Mucosa of descending colon (tissue), 3 donors: ENCODE results near the gene RAP1GAP. TPM values are rescaled to one million over a fixed set of nuclear protein-coding genes. Genes with fewer than 3 reads are reported as not detected.

ENCODE experiments used
- ATAC-seq: fragments of 200-7000 bp; cut with Tn5 transposase; one replicate; pipeline ENCODE4 v1.9.1; 2020; ENCODE audit warnings: mild to moderate bottlenecking, moderate library complexity
- DNase-seq, 3 donors: peaks; one replicate each; pipeline ENCODE4 v3.0.0-alpha.2; 2020
- H3K36me3 ChIP-seq: fragments of 200-600 bp; one replicate; pipeline ENCODE4 v1.8.0; 2021; ENCODE audit warnings: low read depth, mild to moderate bottlenecking
- H3K4me1 ChIP-seq: fragments of 200-600 bp; one replicate; pipeline ENCODE4 v1.8.0; 2021; ENCODE audit warnings: low read depth, mild to moderate bottlenecking
- H3K4me3 ChIP-seq: fragments of 200-600 bp; one replicate; pipeline ENCODE4 v1.8.0; 2021; ENCODE audit warnings: mild to moderate bottlenecking
- H3K9me3 ChIP-seq: fragments of 200-600 bp; one replicate; pipeline ENCODE4 v1.8.0; 2021; ENCODE audit warnings: mild to moderate bottlenecking
- CTCF ChIP-seq: fragments of 200-600 bp; IDR thresholded peaks from one replicate; pipeline ENCODE4 v1.8.0; 2022; ENCODE audit warnings: antibody characterized with exemption, mild to moderate bottlenecking
- intact Hi-C, 2 donors: fragments of 100-400 bp; cut with DNase I in 1 of 2; cut with micrococcal nuclease in 1 of 2; formaldehyde crosslinking; loops; one replicate each; pipeline versions ENCODE4 v1.11.0 to v1.11.1; 2022; cut with DNase I, micrococcal nuclease
- total RNA-seq, 3 donors: library from RNA; stranded (reverse); fragmentation: NEBNext Ultra II Directional in 2 of 3; extraction: Animal tissue kit (Norgen Biotek cat#: 25700) in 2 of 3; gene quantifications; one replicate each; pipeline versions ENCODE4 v1.2.1 to v1.2.4, GENCODE V29; 2021 to 2023
- donor health status: DM: no; HTN: no; CAD: no; lungs with moderate emphysema.
- donor health status: DM: no; HTN: no; CAD: no.
- donor health status: DM: no; HTN: yes; CAD: no.

Gene RAP1GAP
- total RNA-seq, 3 donors from 2014 or later, result 15.7 to 59.6 (median 43.0) TPM

- DNase-seq (no peak), ATAC-seq (no peak)
- TF ChIP-seq CTCF, result no peak
- no peaks in the 10 kb centered on the region for H3K4me1 ChIP-seq
- H3K9me3 ChIP-seq, result no peaks in the 10 kb centered on the region
- H3K4me3 ChIP-seq, result no peak overlapping the region
- no peaks in the 10 kb centered on the region for H3K36me3 ChIP-seq
- intact Hi-C loops, result no loop called here
Measured at GRCh38 chr1:21687081-21687529, 17.9 kb upstream of the RAP1GAP start.

- Histone ChIP-seq H3K4me3 (no peak overlapping the region), H3K9me3 (no peaks in the 10 kb centered on the region), H3K36me3 (no peaks in the 10 kb centered on the region), H3K4me1 (no peaks in the 10 kb centered on the region)
- intact Hi-C loops, result no loop called here
- DNase-seq, result no peak
- ATAC-seq, result no peak
- no peak for TF ChIP-seq CTCF
Measured at GRCh38 chr1:21685946-21686678, 17.0 kb upstream of the RAP1GAP start.

- no peaks in the 10 kb centered on the region for H3K36me3 ChIP-seq
- TF ChIP-seq CTCF, result no peak
- no peak for DNase-seq
Measured at GRCh38 chr1:21681426-21681825, 12.3 kb upstream of the RAP1GAP start.

GRCh38 chr1:21680918-21681317, 11.8 kb upstream of the RAP1GAP start:
- H3K36me3 ChIP-seq, result no peaks in the 10 kb centered on the region
- ATAC-seq (no peak), DNase-seq (no peak)
- intact Hi-C loops, result no loop called here
- H3K4me3 ChIP-seq, result no peak overlapping the region
- no peak for TF ChIP-seq CTCF
- H3K9me3 ChIP-seq, result no peaks in the 10 kb centered on the region
- no peaks in the 10 kb centered on the region for H3K4me1 ChIP-seq

More at GRCh38 chr1:21681426-21681825, 12.3 kb upstream of the RAP1GAP start:
- Histone ChIP-seq H3K4me3 (no peak overlapping the region), H3K4me1 (no peaks in the 10 kb centered on the region), H3K9me3 (no peaks in the 10 kb centered on the region)
- ATAC-seq, result no peak
- intact Hi-C loops, result no loop called here

- Histone ChIP-seq H3K4me3 (no peak overlapping the region), H3K9me3 (no peaks in the 10 kb centered on the region), H3K4me1 (no peaks in the 10 kb centered on the region), H3K36me3 (no peaks in the 10 kb centered on the region)
- DNase-seq (no peak), ATAC-seq (no peak)
- intact Hi-C loops, result no loop called here
- TF ChIP-seq CTCF, result no peak
Measured at GRCh38 chr1:21680381-21680780, 11.2 kb upstream of the RAP1GAP start.
